Measurements from ENCODE around the gene FAM227A. TPM values are rescaled to one million over a fixed set of nuclear protein-coding genes. Genes with fewer than 3 reads are reported as not detected.

FAM227A gene
- total and polyA plus RNA-seq, 2 donors (not counting 3 experiments of a cell fraction or from before 2014, with no cell fraction given) = 0.58 to 1.9 TPM

GRCh38 chr22:38567531-38568285 lies 88.5 kb downstream of the FAM227A start:
- intact Hi-C loops (cut with micrococcal nuclease) = no loop called here
- H3K4me1 ChIP-seq (ENCODE audit: control insufficient read depth, extremely low read depth, insufficient read depth, low read length) = peaks cover 7% of the 10 kb centered on the region
- no peak overlapping the region for H2AFZ ChIP-seq (ENCODE audit: low read depth, low read length)
- ChIA-PET POLR2A (no interaction called here), CTCF (interaction anchor here (1.2 to 2.2 kb wide), 2 partner anchors 470 to 516 kb away, joined by 3 to 10 read pairs; no protein-coding TSS in a partner anchor)
- no peak overlapping the region for H3K27ac ChIP-seq (ENCODE audit: insufficient read depth, low read depth, low read length)
- DNase-seq (ENCODE audit: low read depth, low spot score) = no peak
- no TSS peak for BruUV-seq (replicated peaks)
- no peak overlapping the region for H3K9ac ChIP-seq (replicated peaks; ENCODE audit: extremely low read depth, insufficient read depth, low read length)
- H3K9me1 ChIP-seq (replicated peaks; ENCODE audit: control insufficient read depth, extremely low read depth, insufficient read depth, low read length) = no peaks in the 10 kb centered on the region
- no peak for FAIRE-seq
- H3K9me3 ChIP-seq (replicated peaks; ENCODE audit: control insufficient read depth, insufficient read depth, low read length) = no peaks in the 10 kb centered on the region
- H4K20me1 ChIP-seq (replicated peaks; ENCODE audit: control insufficient read depth, extremely low read depth, insufficient read depth, low read length) = no peaks in the 10 kb centered on the region
- no peak for TF ChIP-seq JUN (IDR thresholded peaks at IDR 0.05; ENCODE audit: borderline replicate concordance, insufficient read depth, insufficient read length, low read depth)
- no peak for TF ChIP-seq MYC (IDR thresholded peaks at IDR 0.05; ENCODE audit: low read depth, low read length)
- no peak for TF ChIP-seq MAX (IDR thresholded peaks at IDR 0.05; ENCODE audit: insufficient read depth, insufficient read length)
- dilution Hi-C loops (cut with MboI; ENCODE audit: extremely low pct_ligation_motif_present, low sequenced_read_pairs) = no loop called here
- no peaks in the 10 kb centered on the region for H3K79me2 ChIP-seq (ENCODE audit: control insufficient read depth, insufficient read depth, low read length)
- no peak overlapping the region for H3K4me3 ChIP-seq (replicated peaks in 1 of 3; ENCODE audit: insufficient read depth in 1 of 3, low read depth in 1 of 3, low read length in 3 of 3)
- no peak overlapping the region for H3K4me2 ChIP-seq (ENCODE audit: insufficient read depth, low read length)
- no peaks in the 10 kb centered on the region for H3K36me3 ChIP-seq (ENCODE audit: control insufficient read depth in 2 of 2, extremely low read depth in 1 of 2, insufficient read depth in 2 of 2, low read length in 2 of 2)
- no peaks in the 10 kb centered on the region for H3K27me3 ChIP-seq (ENCODE audit: control insufficient read depth in 2 of 2, insufficient read depth in 2 of 2, low read length in 2 of 2)

GRCh38 chr22:38566726-38567504 lies 89.3 kb downstream of the FAM227A start:
- FAIRE-seq (no peak), DNase-seq (ENCODE audit: low read depth, low spot score) (no peak)
- TF ChIP-seq POLR2AphosphoS5 (IDR thresholded peaks at IDR 0.05; ENCODE audit: insufficient read depth, low read depth, low read length) (no peak), POLR2A (IDR thresholded peaks at IDR 0.05; ENCODE audit: low read depth, low read length) (no peak), MYC (IDR thresholded peaks at IDR 0.05; ENCODE audit: low read depth, low read length) (no peak), MAX (IDR thresholded peaks at IDR 0.05; ENCODE audit: insufficient read depth, insufficient read length) (no peak), EZH2 (IDR thresholded peaks at IDR 0.05; ENCODE audit: borderline replicate concordance, low read depth, low read length, severe bottlenecking) (no peak), GATA2 (IDR thresholded peaks at IDR 0.05; ENCODE audit: insufficient read depth, insufficient read length, low read depth, low read length) (no peak), JUN (IDR thresholded peaks at IDR 0.05; ENCODE audit: borderline replicate concordance, insufficient read depth, insufficient read length, low read depth) (no peak), FOS (IDR thresholded peaks at IDR 0.05; ENCODE audit: borderline replicate concordance, insufficient read depth, low read length) (no peak), CTCF (IDR thresholded peaks at IDR 0.05; ENCODE audit: extremely low read depth in 1 of 2, insufficient read depth in 1 of 2, low read depth in 1 of 2, low read length in 2 of 2) (no peak)
- Histone ChIP-seq H3K4me2 (ENCODE audit: insufficient read depth, low read length) (no peak overlapping the region), H3K9ac (replicated peaks; ENCODE audit: extremely low read depth, insufficient read depth, low read length) (no peak overlapping the region), H3K79me2 (ENCODE audit: control insufficient read depth, insufficient read depth, low read length) (no peaks in the 10 kb centered on the region), H3K9me3 (replicated peaks; ENCODE audit: control insufficient read depth, insufficient read depth, low read length) (no peaks in the 10 kb centered on the region), H3K27ac (ENCODE audit: insufficient read depth, low read depth, low read length) (no peak overlapping the region), H3K27me3 (ENCODE audit: control insufficient read depth in 2 of 2, insufficient read depth in 2 of 2, low read length in 2 of 2) (no peaks in the 10 kb centered on the region), H3K4me3 (replicated peaks in 1 of 3; ENCODE audit: insufficient read depth in 1 of 3, low read depth in 1 of 3, low read length in 3 of 3) (no peak overlapping the region), H3K36me3 (ENCODE audit: control insufficient read depth in 2 of 2, extremely low read depth in 1 of 2, insufficient read depth in 2 of 2, low read length in 2 of 2) (no peaks in the 10 kb centered on the region), H3K9me1 (replicated peaks; ENCODE audit: control insufficient read depth, extremely low read depth, insufficient read depth, low read length) (no peaks in the 10 kb centered on the region), H4K20me1 (replicated peaks; ENCODE audit: control insufficient read depth, extremely low read depth, insufficient read depth, low read length) (no peaks in the 10 kb centered on the region), H2AFZ (ENCODE audit: low read depth, low read length) (no peak overlapping the region), H3K4me1 (ENCODE audit: control insufficient read depth, extremely low read depth, insufficient read depth, low read length) (peaks cover 7% of the 10 kb centered on the region)
- POLR2A ChIA-PET = no interaction called here
- no TSS peak for BruUV-seq (replicated peaks)
- CTCF ChIA-PET = interaction anchor here (2.2 kb wide), 1 partner anchor 515 kb away, joined by 10 read pairs; no protein-coding TSS in a partner anchor
- dilution Hi-C loops (cut with MboI; ENCODE audit: extremely low pct_ligation_motif_present, low sequenced_read_pairs) = no loop called here
- intact Hi-C loops (cut with micrococcal nuclease) = no loop called here

Measured in endothelial cell of umbilical vein (primary cell).